ENCODE data around the gene FOXP1.

The FOXP1 gene

GRCh38 chr3:71585887-71586809 is 2.6 kb upstream of the FOXP1 start:
- Histone ChIP-seq H3K36me3 (ENCODE audit: control insufficient read depth in 1 of 2, insufficient read depth in 2 of 2, low read length in 2 of 2) (no peaks in the 10 kb centered on the region), H4K91ac (ENCODE audit: low read depth, low read length) (no peak overlapping the region), H2AK5ac (ENCODE audit: low read length) (no peak overlapping the region), H3K27ac (ENCODE audit: low read depth, low read length) (no peak overlapping the region), H3K4ac (ENCODE audit: low read depth, low read length) (no peak overlapping the region), H3K79me2 (ENCODE audit: control insufficient read depth, insufficient read depth, low read length, poor library complexity) (peaks cover 3% of the 10 kb centered on the region), H2BK120ac (ENCODE audit: insufficient read depth, low read length, poor library complexity) (no peak overlapping the region), H3K18ac (ENCODE audit: low read length) (no peak overlapping the region), H3K4me2 (ENCODE audit: low read length) (no peak overlapping the region), H3K14ac (ENCODE audit: low read length) (no peak overlapping the region), H3K79me1 (ENCODE audit: low read length) (peaks cover 15% of the 10 kb centered on the region), H3K9me3 (ENCODE audit: insufficient read depth, low read depth, low read length) (no peaks in the 10 kb centered on the region), H2AFZ (ENCODE audit: insufficient read depth, low read length, poor library complexity) (no peak overlapping the region), H4K8ac (ENCODE audit: low read depth, low read length) (no peak overlapping the region), H3K4me1 (ENCODE audit: control insufficient read depth in 1 of 2, insufficient read depth in 2 of 2, low read length in 2 of 2) (peaks cover 2 to 3% of the 10 kb centered on the region in 2 experiments), H3K4me3 (ENCODE audit: low read depth, low read length) (no peak overlapping the region), H3K27me3 (ENCODE audit: insufficient read depth, low read length) (no peaks in the 10 kb centered on the region), H4K12ac (ENCODE audit: low read depth, low read length) (no peak overlapping the region), H2BK12ac (ENCODE audit: low read length) (no peak overlapping the region), H3K23ac (ENCODE audit: low read length) (no peak overlapping the region), H3K9ac (ENCODE audit: low read length) (no peak overlapping the region), H2BK5ac (ENCODE audit: low read depth, low read length, poor library complexity) (no peak overlapping the region)
- peak in 1 of 2 donors; percentile 56 for DNase-seq
- no CpG with 5 or more reads among the region's 7 CpGs for whole genome bisulfite sequencing (ENCODE audit: extremely low coverage, insufficient coverage, insufficient read length)

GRCh38 chr3:71585131-71585530 is 1.6 kb upstream of the FOXP1 start:
- Histone ChIP-seq H3K4ac (ENCODE audit: low read depth, low read length) (no peak overlapping the region), H3K4me1 (ENCODE audit: control insufficient read depth in 1 of 2, insufficient read depth in 2 of 2, low read length in 2 of 2) (peaks cover 2 to 4% of the 10 kb centered on the region in 2 experiments), H3K79me2 (ENCODE audit: control insufficient read depth, insufficient read depth, low read length, poor library complexity) (peaks cover 3% of the 10 kb centered on the region), H3K79me1 (ENCODE audit: low read length) (peaks cover 15% of the 10 kb centered on the region), H3K4me3 (ENCODE audit: low read depth, low read length) (no peak overlapping the region), H2BK120ac (ENCODE audit: insufficient read depth, low read length, poor library complexity) (no peak overlapping the region), H3K9me3 (ENCODE audit: insufficient read depth, low read depth, low read length) (no peaks in the 10 kb centered on the region), H3K18ac (ENCODE audit: low read length) (no peak overlapping the region), H3K14ac (ENCODE audit: low read length) (no peak overlapping the region), H4K12ac (ENCODE audit: low read depth, low read length) (no peak overlapping the region), H4K8ac (ENCODE audit: low read depth, low read length) (no peak overlapping the region), H2AFZ (ENCODE audit: insufficient read depth, low read length, poor library complexity) (no peak overlapping the region), H2BK5ac (ENCODE audit: low read depth, low read length, poor library complexity) (no peak overlapping the region), H2BK12ac (ENCODE audit: low read length) (no peak overlapping the region), H2AK5ac (ENCODE audit: low read length) (no peak overlapping the region), H3K4me2 (ENCODE audit: low read length) (no peak overlapping the region), H3K9ac (ENCODE audit: low read length) (no peak overlapping the region), H3K36me3 (ENCODE audit: control insufficient read depth in 1 of 2, insufficient read depth in 2 of 2, low read length in 2 of 2) (no peaks in the 10 kb centered on the region), H3K27ac (ENCODE audit: low read depth, low read length) (no peak overlapping the region), H3K23ac (ENCODE audit: low read length) (no peak overlapping the region), H4K91ac (ENCODE audit: low read depth, low read length) (no peak overlapping the region), H3K27me3 (ENCODE audit: insufficient read depth, low read length) (no peaks in the 10 kb centered on the region)
- no CpG with 5 or more reads among the region's 5 CpGs for WGBS (ENCODE audit: extremely low coverage, insufficient coverage, insufficient read length)
- peak in 1 of 2 donors; percentile 16 for DNase-seq

GRCh38 chr3:71584394-71585011 is 975 bp upstream of the FOXP1 start:
- no peaks in the 10 kb centered on the region for H3K36me3 ChIP-seq (ENCODE audit: control insufficient read depth in 1 of 2, insufficient read depth in 2 of 2, low read length in 2 of 2)
- H4K8ac ChIP-seq (ENCODE audit: low read depth, low read length), result no peak overlapping the region
- no peaks in the 10 kb centered on the region for H3K9me3 ChIP-seq (ENCODE audit: insufficient read depth, low read depth, low read length)
- no peak overlapping the region for H2BK120ac ChIP-seq (ENCODE audit: insufficient read depth, low read length, poor library complexity)
- H3K27me3 ChIP-seq (ENCODE audit: insufficient read depth, low read length), result no peaks in the 10 kb centered on the region
- no peak overlapping the region for H3K9ac ChIP-seq (ENCODE audit: low read length)
- peaks cover 3% of the 10 kb centered on the region for H3K79me2 ChIP-seq (ENCODE audit: control insufficient read depth, insufficient read depth, low read length, poor library complexity)
- no peak overlapping the region for H3K14ac ChIP-seq (ENCODE audit: low read length)
- peak overlapping the region; percentile 32 for H3K4me3 ChIP-seq (ENCODE audit: low read depth, low read length)
- no peak overlapping the region for H3K18ac ChIP-seq (ENCODE audit: low read length)
- H3K4ac ChIP-seq (ENCODE audit: low read depth, low read length), result no peak overlapping the region
- peak overlapping the region; percentile 78 for H3K4me2 ChIP-seq (ENCODE audit: low read length)
- H3K4me1 ChIP-seq (ENCODE audit: control insufficient read depth in 1 of 2, insufficient read depth in 2 of 2, low read length in 2 of 2), result peaks cover 2 to 4% of the 10 kb centered on the region in 2 experiments
- peaks cover 15% of the 10 kb centered on the region for H3K79me1 ChIP-seq (ENCODE audit: low read length)
- H4K12ac ChIP-seq (ENCODE audit: low read depth, low read length), result no peak overlapping the region
- peak overlapping the region; percentile 16 for H2BK5ac ChIP-seq (ENCODE audit: low read depth, low read length, poor library complexity)
- WGBS (ENCODE audit: extremely low coverage, insufficient coverage, insufficient read length), result no CpG with 5 or more reads among the region's 18 CpGs
- peak overlapping the region; percentile 19 for H4K91ac ChIP-seq (ENCODE audit: low read depth, low read length)
- peak; percentile 55 to 77 for DNase-seq
- peak overlapping the region; percentile 35 for H2AFZ ChIP-seq (ENCODE audit: insufficient read depth, low read length, poor library complexity)
- H3K27ac ChIP-seq (ENCODE audit: low read depth, low read length), result peak overlapping the region; percentile 65
- H2BK12ac ChIP-seq (ENCODE audit: low read length), result no peak overlapping the region
- no peak overlapping the region for H3K23ac ChIP-seq (ENCODE audit: low read length)
- H2AK5ac ChIP-seq (ENCODE audit: low read length), result no peak overlapping the region

- no peak overlapping the region for H2AK5ac ChIP-seq (ENCODE audit: low read length)
- H3K18ac ChIP-seq (ENCODE audit: low read length), result peak overlapping the region; percentile 58
- no peaks in the 10 kb centered on the region for H3K9me3 ChIP-seq (ENCODE audit: insufficient read depth, low read depth, low read length)
- H3K79me2 ChIP-seq (ENCODE audit: control insufficient read depth, insufficient read depth, low read length, poor library complexity), result peaks cover 3% of the 10 kb centered on the region
- H3K23ac ChIP-seq (ENCODE audit: low read length), result no peak overlapping the region
- peak overlapping the region; percentile 78 for H3K4me2 ChIP-seq (ENCODE audit: low read length)
- H3K14ac ChIP-seq (ENCODE audit: low read length), result peak overlapping the region; percentile 65
- DNase-seq, result peak; percentile 84 to 92
- H3K27ac ChIP-seq (ENCODE audit: low read depth, low read length), result peak overlapping the region; percentile 93
- no peaks in the 10 kb centered on the region for H3K27me3 ChIP-seq (ENCODE audit: insufficient read depth, low read length)
- H4K12ac ChIP-seq (ENCODE audit: low read depth, low read length), result peak overlapping the region; percentile 82
- H3K9ac ChIP-seq (ENCODE audit: low read length), result peak overlapping the region; percentile 85
- H3K79me1 ChIP-seq (ENCODE audit: low read length), result peaks cover 15% of the 10 kb centered on the region
- peak overlapping the region; percentile 57 for H2BK120ac ChIP-seq (ENCODE audit: insufficient read depth, low read length, poor library complexity)
- H3K36me3 ChIP-seq (ENCODE audit: control insufficient read depth in 1 of 2, insufficient read depth in 2 of 2, low read length in 2 of 2), result no peaks in the 10 kb centered on the region
- H2BK12ac ChIP-seq (ENCODE audit: low read length), result no peak overlapping the region
- peaks cover 2 to 4% of the 10 kb centered on the region in 2 experiments for H3K4me1 ChIP-seq (ENCODE audit: control insufficient read depth in 1 of 2, insufficient read depth in 2 of 2, low read length in 2 of 2)
- H2BK5ac ChIP-seq (ENCODE audit: low read depth, low read length, poor library complexity), result peak overlapping the region; percentile 93
- no CpG with 5 or more reads among the region's 84 CpGs for WGBS (ENCODE audit: extremely low coverage, insufficient coverage, insufficient read length)
- H4K8ac ChIP-seq (ENCODE audit: low read depth, low read length), result peak overlapping the region; percentile 90
- peak overlapping the region; percentile 93 for H2AFZ ChIP-seq (ENCODE audit: insufficient read depth, low read length, poor library complexity)
- peak overlapping the region; percentile 93 for H3K4me3 ChIP-seq (ENCODE audit: low read depth, low read length)
- peak overlapping the region; percentile 33 for H3K4ac ChIP-seq (ENCODE audit: low read depth, low read length)
- peak overlapping the region; percentile 94 for H4K91ac ChIP-seq (ENCODE audit: low read depth, low read length)
These were observed 639 bp downstream of the FOXP1 start for GRCh38 chr3:71582612-71583565.

All from trophoblast cell (in vitro differentiated cells and primary cell).